Gastroesophageal sphincter (tissue), 4 donors: ENCODE data around the gene CSRNP3. TPM values are rescaled to one million over a fixed set of nuclear protein-coding genes. Genes with fewer than 3 reads are reported as not detected.
A peak's percentile ranks its signal among the peaks of the same experiment; 100 is the strongest.

Experiments used
- ATAC-seq: fragments of 150-250 bp; one replicate; pipeline ENCODE4 v1.9.1; 2016; ENCODE audit warnings: mild to moderate bottlenecking, moderate library complexity
- H3K27ac ChIP-seq, 4 donors: fragments of 200-600 bp; sonication (generic) in 3 of 4; 1 replicate in 3 of 4; 2 replicates in 1 of 4; pipeline ENCODE4 v1.5.1; 2016 to 2019
- H3K27me3 ChIP-seq: fragments of 200-600 bp; sonication (generic); one replicate; pipeline ENCODE4 v1.5.1; 2019
- H3K36me3 ChIP-seq, 2 donors: fragments of 200-600 bp; sonication (generic); one replicate each; pipeline ENCODE4 v1.5.1; 2019; ENCODE audit warnings: control low read depth in 1 of 2
- H3K4me1 ChIP-seq, 3 donors: fragments of 200-600 bp; sonication (generic); 1 replicate in 2 of 3; 2 replicates in 1 of 3; pipeline ENCODE4 v1.5.1; 2016 to 2019; ENCODE audit warnings: control low read depth in 2 of 3
- H3K4me3 ChIP-seq, 2 donors: fragments of 200-600 bp; sonication (generic); one replicate each; pipeline ENCODE4 v1.5.1; 2019; ENCODE audit warnings: mild to moderate bottlenecking in 1 of 2, moderate library complexity in 1 of 2
- H3K9me3 ChIP-seq, 3 donors: fragments of 200-600 bp; sonication (generic); one replicate each; pipeline ENCODE4 v1.5.1; 2017 to 2019; ENCODE audit warnings: control low read depth in 2 of 3
- CTCF ChIP-seq, 4 experiments: fragments of 200-600 bp in 2 of 4; fragments of 450-650 bp in 2 of 4; sonication (generic) in 1 of 4; IDR thresholded peaks; one replicate each; pipeline ENCODE4 v1.5.1; 2017 to 2019; ENCODE audit warnings: antibody characterized with exemption in 4 of 4, mild to moderate bottlenecking in 2 of 4, moderate library complexity in 2 of 4
- EP300 ChIP-seq: sonication (generic); formaldehyde crosslinking; IDR thresholded peaks from one replicate; pipeline ENCODE4 v1.6.1; 2017; ENCODE audit warnings: antibody characterized with exemption, mild to moderate bottlenecking
- POLR2A ChIP-seq, 2 donors: fragments of 450-650 bp; IDR thresholded peaks; one replicate each; pipeline ENCODE4 v1.6.1; 2017; ENCODE audit warnings: antibody characterized with exemption in 2 of 2, mild to moderate bottlenecking in 2 of 2, moderate library complexity in 1 of 2
- POLR2AphosphoS5 ChIP-seq: sonication (generic); formaldehyde crosslinking; IDR thresholded peaks from one replicate; pipeline ENCODE4 v1.6.1; 2017; ENCODE audit warnings: antibody characterized with exemption
- WGBS, 2 donors: methylation state at CpG; one replicate each; pipeline ENCODE4 v1.1.5; 2018; ENCODE audit warnings: low coverage in 1 of 2; 5-methylcytosine and 5-hydroxymethylcytosine counted together
- total RNA-seq, 4 donors: library from RNA; depleted of rRNA; stranded (reverse); fragments of >200 nt; gene quantifications; one replicate each; pipeline ENCODE4 v1.1.0, GENCODE V29; 2016

The CSRNP3 gene
- total RNA-seq, 4 donors from 2014 or later: 0.81 to 5.4 (median 3.1) TPM

GRCh38 chr2:165576409-165577154, 107.1 kb downstream of the CSRNP3 start:
- Histone ChIP-seq H3K36me3 (no peaks in the 10 kb centered on the region), H3K9me3 (no peaks in the 10 kb centered on the region), H3K4me1 (no peaks in the 10 kb centered on the region), H3K27me3 (no peaks in the 10 kb centered on the region), H3K4me3 (no peak overlapping the region), H3K27ac (no peak overlapping the region)
- WGBS, 2 donors: 65 to 73% methylated on average over 3 of the region's 3 CpGs
- TF ChIP-seq POLR2AphosphoS5: no peak
- TF ChIP-seq EP300: no peak
- no peak for TF ChIP-seq CTCF (IDR thresholded peaks at IDR 0.05)
- TF ChIP-seq POLR2A (IDR thresholded peaks at IDR 0.05): no peak
- ATAC-seq: no peak

GRCh38 chr2:165582409-165582808, 112.9 kb downstream of the CSRNP3 start:
- Histone ChIP-seq H3K9me3 (no peaks in the 10 kb centered on the region), H3K4me1 (peaks cover 0 to 16% (median 2%) of the 10 kb centered on the region in 3 donors), H3K27me3 (no peaks in the 10 kb centered on the region), H3K36me3 (no peaks in the 10 kb centered on the region), H3K4me3 (no peak overlapping the region), H3K27ac (peak overlapping the region in 1 of 4 donors; percentile 23)
- ATAC-seq: no peak
- 14 to 17% methylated on average over 3 of the region's 3 CpGs for WGBS, 2 donors
- no peak for TF ChIP-seq POLR2A (IDR thresholded peaks at IDR 0.05)
- TF ChIP-seq EP300: no peak
- TF ChIP-seq POLR2AphosphoS5: peak; percentile 67
- no peak for TF ChIP-seq CTCF (IDR thresholded peaks at IDR 0.05)

GRCh38 chr2:165582863-165583506, 113.5 kb downstream of the CSRNP3 start:
- TF ChIP-seq POLR2A (IDR thresholded peaks at IDR 0.05): no peak
- TF ChIP-seq EP300: no peak
- no peak for TF ChIP-seq CTCF (IDR thresholded peaks at IDR 0.05)
- no peak for TF ChIP-seq POLR2AphosphoS5
- no peak for ATAC-seq
- Histone ChIP-seq H3K9me3 (no peaks in the 10 kb centered on the region), H3K27ac (no peak overlapping the region), H3K4me1 (peaks cover 0 to 16% (median 2%) of the 10 kb centered on the region in 3 donors), H3K36me3 (no peaks in the 10 kb centered on the region), H3K4me3 (no peak overlapping the region), H3K27me3 (no peaks in the 10 kb centered on the region)
- 56 to 70% methylated on average over 1 of the region's 1 CpG for WGBS, 2 donors

- WGBS, 2 donors: 88% methylated on average over 3 of the region's 3 CpGs; no CpG with 5 or more reads in 1 of the 2 donors
- H3K27me3 ChIP-seq: no peaks in the 10 kb centered on the region
- TF ChIP-seq CTCF (IDR thresholded peaks at IDR 0.05) (no peak), POLR2A (IDR thresholded peaks at IDR 0.05) (no peak), POLR2AphosphoS5 (no peak), EP300 (no peak)
- no peak overlapping the region for H3K4me3 ChIP-seq
- peaks cover 0 to 16% (median 2%) of the 10 kb centered on the region in 3 donors for H3K4me1 ChIP-seq
- no peak for ATAC-seq
- no peaks in the 10 kb centered on the region for H3K36me3 ChIP-seq
- no peak overlapping the region for H3K27ac ChIP-seq
- no peaks in the 10 kb centered on the region for H3K9me3 ChIP-seq
These were observed 114.7 kb downstream of the CSRNP3 start for GRCh38 chr2:165584126-165584654.
